GM12878 (cell line): ENCODE results near the gene NARF. TPM values are rescaled to one million over a fixed set of nuclear protein-coding genes. Genes with fewer than 3 reads are reported as not detected.

Experiments used
- ATAC-seq: fragments of 200-7000 bp; cut with Tn5 transposase; 3 replicates; pipeline ENCODE4 v1.9.1; 2020; ENCODE audit warnings: mild to moderate bottlenecking, moderate library complexity
- BruUV-seq: library from RNA; stranded (reverse); fragments of 400-500 nt; replicated peaks from 2 replicates; lab custom pipeline; 2021; lab: Mats Ljungman, UMichigan
- CTCF ChIA-PET: fragments of 300-600 bp; sonication (Branson Sonifier 250); formaldehyde crosslinking; extraction: SDS; loops from one replicate; lab custom pipeline; 2021; ENCODE audit warnings: inconsistent platforms; lab: Yijun Ruan, JAX
- POLR2A ChIA-PET: fragments of 350-600 bp; formaldehyde crosslinking; extraction: SDS; loops from one replicate; lab custom pipeline; 2021; ENCODE audit warnings: inconsistent platforms; lab: Charles Lee
- RAD21 ChIA-PET: fragments of 300-600 bp; sonication (Branson Sonifier 250); formaldehyde crosslinking; loops from one replicate; lab custom pipeline; 2023; ENCODE audit warnings: antibody characterized with exemption; ENCODE audit not compliant: unreplicated experiment; lab: Charles Lee
- SMC1A ChIA-PET: fragments of 300-600 bp; sonication (Branson Sonifier 250); formaldehyde crosslinking; loops from one replicate; lab custom pipeline; 2023; ENCODE audit not compliant: unreplicated experiment, uncharacterized antibody; lab: Charles Lee
- DNase-seq: peaks from one replicate; pipeline ENCODE4 v3.0.0-alpha.2; 2011; ENCODE audit warnings: low read depth, low spot score
- FAIRE-seq: peaks from 3 replicates; lab custom pipeline; 2011; peaks lifted over from hg19 to GRCh38; lab: Jason Lieb, UNC
- H2AFZ ChIP-seq: 2 replicates; pipeline ENCODE4 v1.6.0; 2011; ENCODE audit warnings: low read depth, low read length, control low read depth; ENCODE audit not compliant: control insufficient read depth
- H3K27ac ChIP-seq: 2 replicates; pipeline ENCODE4 v1.5.1; 2011; ENCODE audit warnings: control low read depth; ENCODE audit not compliant: control insufficient read depth, insufficient read depth
- H3K27me3 ChIP-seq, 2 experiments: replicated peaks in 1 of 2; 2 replicates each; pipeline versions ENCODE4 v1.6.0 to v1.6.1; 2011; ENCODE audit warnings: low read length in 1 of 2; ENCODE audit not compliant: control insufficient read depth in 2 of 2, insufficient read depth in 2 of 2
- H3K36me3 ChIP-seq, 2 experiments: 2 replicates each; pipeline ENCODE4 v1.5.1; 2011; ENCODE audit warnings: low read length in 1 of 2; ENCODE audit not compliant: control insufficient read depth in 2 of 2, insufficient read depth in 2 of 2
- H3K4me1 ChIP-seq: 2 replicates; pipeline ENCODE4 v1.6.1; 2011; ENCODE audit warnings: mild to moderate bottlenecking, low read length, moderate library complexity, mixed read lengths; ENCODE audit not compliant: control insufficient read depth, insufficient read depth
- H3K4me2 ChIP-seq: 2 replicates; pipeline ENCODE4 v1.6.0; 2011; ENCODE audit warnings: control low read depth; ENCODE audit not compliant: control insufficient read depth, insufficient read depth
- H3K4me3 ChIP-seq: fragments of 200-600 bp; sonication (generic); 2 replicates; pipeline ENCODE4 v1.5.1; 2016
- H3K79me2 ChIP-seq: 2 replicates; pipeline ENCODE4 v1.6.0; 2011; ENCODE audit warnings: low read length; ENCODE audit not compliant: control insufficient read depth, insufficient read depth
- H3K9ac ChIP-seq: 2 replicates; pipeline ENCODE4 v1.8.0; 2011; ENCODE audit warnings: low read length, control low read depth, mixed read lengths; ENCODE audit not compliant: control insufficient read depth, insufficient read depth
- H3K9me3 ChIP-seq: replicated peaks from 3 replicates; pipeline ENCODE4 v1.5.1; 2011; ENCODE audit warnings: mild to moderate bottlenecking, low read length; ENCODE audit not compliant: control insufficient read depth, insufficient read depth
- H4K20me1 ChIP-seq: 2 replicates; pipeline ENCODE4 v1.6.0; 2011; ENCODE audit not compliant: control insufficient read depth, insufficient read depth
- ATF7 ChIP-seq: fragments of 450-650 bp; IDR thresholded peaks from 2 replicates; pipeline ENCODE4 v1.6.1; 2016; ENCODE audit warnings: low read depth, mild to moderate bottlenecking
- CEBPB ChIP-seq, 2 experiments: fragments of 150-350 bp in 1 of 2; IDR thresholded peaks; 2 replicates each; pipeline ENCODE4 v1.6.1; 2012 to 2014; ENCODE audit warnings: low read depth in 2 of 2, low read length in 2 of 2, borderline replicate concordance in 1 of 2, inconsistent platforms in 1 of 2
- EP300 ChIP-seq, 2 experiments: fragments of 150-350 bp in 1 of 2; IDR thresholded peaks; 2 replicates each; pipeline ENCODE4 v1.6.1; 2011 to 2012; ENCODE audit warnings: low read depth in 2 of 2, low read length in 2 of 2, borderline replicate concordance in 1 of 2, improper control_type of control experiment in 1 of 2, inconsistent platforms in 1 of 2; ENCODE audit not compliant: control insufficient read depth in 1 of 2
- IKZF2 ChIP-seq, 2 experiments: fragments of 450-650 bp; IDR thresholded peaks; 2 replicates each; pipeline ENCODE4 v1.6.1; 2017; ENCODE audit warnings: mild to moderate bottlenecking in 2 of 2, moderate library complexity in 2 of 2
- KDM1A ChIP-seq: fragments of 200-600 bp; sonication (generic); IDR thresholded peaks from 2 replicates; pipeline ENCODE4 v1.6.1; 2016; ENCODE audit warnings: borderline replicate concordance
- MEF2A ChIP-seq: IDR thresholded peaks from 2 replicates; pipeline ENCODE4 v1.6.1; 2011; ENCODE audit warnings: low read depth, mild to moderate bottlenecking, low read length, moderate library complexity; ENCODE audit not compliant: insufficient read depth
- NFYA ChIP-seq: IDR thresholded peaks from 2 replicates; pipeline ENCODE4 v1.6.1; 2011; ENCODE audit warnings: low read depth, mild to moderate bottlenecking, low read length, improper control_type of control experiment, borderline replicate concordance
- NR2C2 ChIP-seq: IDR thresholded peaks from 2 replicates; pipeline ENCODE4 v1.6.1; 2011; ENCODE audit warnings: borderline replicate concordance, low read depth; ENCODE audit not compliant: control insufficient read depth, insufficient read length
- POLR2A ChIP-seq: IDR thresholded peaks from 2 replicates; pipeline ENCODE4 v1.6.1; 2011; ENCODE audit warnings: low read depth, mild to moderate bottlenecking, low read length
- REST ChIP-seq: IDR thresholded peaks from 2 replicates; pipeline ENCODE4 v1.6.1; 2012; ENCODE audit warnings: mild to moderate bottlenecking, low read depth, low read length
- ZBTB4 ChIP-seq: fragments of 450-650 bp; formaldehyde crosslinking; IDR thresholded peaks from 2 replicates; pipeline ENCODE4 v1.4.0; 2022; ENCODE audit warnings: mild to moderate bottlenecking, moderate library complexity
- WGBS: methylation state at CpG from one replicate; pipeline ENCODE4 v1.1.6; 2016; ENCODE audit warnings: low lambda C conversion rate; ENCODE audit not compliant: insufficient replicate concordance, insufficient coverage; ENCODE audit errors: missing lambda C conversion rate; 5-methylcytosine and 5-hydroxymethylcytosine counted together
- in situ Hi-C: fragments of 300-500 bp; cut with MboI; formaldehyde crosslinking; loops from 9 replicates; pipeline ENCODE4 v1.14.3; 2018; ENCODE audit warnings: mixed read lengths
- intact Hi-C: fragments of 100-400 bp; cut with micrococcal nuclease; formaldehyde crosslinking; loops from one replicate; pipeline ENCODE4 v1.14.2; 2022; ENCODE audit not compliant: unreplicated experiment
- polyA plus RNA-seq, 11 experiments: library from polyadenylated mRNA; depleted of rRNA in 4 of 11; unstranded in 6 of 11; stranded (reverse) in 5 of 11; fragments of >200 nt; fragmentation: Nextera tagmentation in 4 of 11; fragmentation: Illumina TruSeq in 1 of 11; extraction: Ambion mirVana in 4 of 11; extraction: Trizol in 1 of 11; gene quantifications; 1 replicate in 1 of 11; 2 replicates in 10 of 11; pipeline versions ENCODE4 v1.2.1 to v1.2.3, GENCODE V29; 2011 to 2016; ENCODE audit warnings: inconsistent platforms in 2 of 11, missing spikeins in 2 of 11, low read depth in 1 of 11
- total RNA-seq, 4 experiments: library from RNA; depleted of rRNA in 3 of 4; stranded (reverse); fragments of >200 nt in 3 of 4; fragmentation: Illumina TruSeq in 1 of 4; extraction: Trizol in 1 of 4; gene quantifications; 2 replicates each; pipeline versions ENCODE4 v1.2.1 to v1.2.3, GENCODE V29; 2013 to 2021
- TF ChIP-seq, protein P1 (sequence below): IDR thresholded peaks from 2 replicates; pipeline ENCODE4 v1.6.1; 2012; ENCODE audit warnings: improper control_type of control experiment, low read depth, low read length; ENCODE audit not compliant: insufficient replicate concordance

The NARF gene
- total and polyA plus RNA-seq, 10 of the 15 experiments (the other 5 are each of a cell fraction or from before 2014, with no cell fraction given), result 16.7 to 126 (median 47.5) TPM

DNA sequence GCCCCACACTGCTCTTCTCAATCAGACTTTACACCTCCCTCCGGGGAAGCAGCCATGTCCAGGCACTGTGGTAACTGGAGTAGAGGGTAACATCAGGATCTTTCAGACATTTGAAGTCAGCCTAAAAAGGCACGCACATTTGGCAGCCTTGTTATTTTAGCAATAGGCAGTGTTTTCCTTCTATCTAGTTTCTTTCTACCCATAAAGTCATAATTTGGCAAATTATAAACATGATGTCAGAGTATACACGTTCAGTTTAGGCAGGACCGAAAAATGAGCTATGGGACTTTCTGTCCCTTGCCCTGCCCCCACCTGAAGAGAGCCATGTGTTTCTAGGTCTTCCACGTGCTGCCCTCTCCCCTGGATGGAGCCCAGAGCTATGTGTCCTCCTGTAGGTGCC, 21.1 kb downstream of the NARF start:
- DNase-seq (no peak), ATAC-seq (no peak), FAIRE-seq (no peak)
- POLR2A ChIA-PET, result no interaction called here
- H3K36me3 ChIP-seq, result peaks cover 29% of the 10 kb centered on the region in 2 experiments
- no peaks in the 10 kb centered on the region for H3K9me3 ChIP-seq
- intact Hi-C loops, result no loop called here
- H3K27ac ChIP-seq, result no peak overlapping the region
- no peaks in the 10 kb centered on the region; the same call in 1 of the 2 replicates for H3K79me2 ChIP-seq
- SMC1A ChIA-PET, result interaction anchor here (1.0 kb wide), 1 partner anchor 75 kb away, joined by 3 read pairs; no protein-coding TSS in a partner anchor
- H4K20me1 ChIP-seq, result 0 out of 2 replicates have a peak, but pooled peaks cover 2% of the 10 kb centered on the region
- H3K4me3 ChIP-seq, result no peak overlapping the region
- in situ Hi-C loops, result no loop called here
- CTCF ChIA-PET, result interaction anchor here (1.2 to 3.1 kb wide), 2 partner anchors 71 to 74 kb away, joined by 5 to 16 read pairs; no protein-coding TSS in a partner anchor
- H3K4me1 ChIP-seq, result no peaks in the 10 kb centered on the region
- RAD21 ChIA-PET, result no interaction called here
- no peak overlapping the region for H3K4me2 ChIP-seq
- no peaks in the 10 kb centered on the region for H3K27me3 ChIP-seq
- no peak overlapping the region for H2AFZ ChIP-seq
- no peak overlapping the region for H3K9ac ChIP-seq
- no TSS peak for BruUV-seq
- WGBS, result 93% methylated on average over 5 of the region's 5 CpGs
- TF ChIP-seq REST (no peak), KDM1A (no peak), NR2C2 (no peak), IKZF2 (IDR thresholded peaks at IDR 0.05) (no peak), POLR2A (no peak), EP300 (IDR thresholded peaks at IDR 0.05; ENCODE audit: borderline replicate concordance in 1 of 2, control insufficient read depth in 1 of 2, low read depth in 2 of 2, low read length in 2 of 2) (no peak), CEBPB (IDR thresholded peaks at IDR 0.05; ENCODE audit: borderline replicate concordance in 1 of 2, low read depth in 2 of 2, low read length in 2 of 2) (no peak), NFYA (no peak), ZBTB4 (CRISPR knock-in tag) (no peak), ATF7 (no peak), MEF2A (no peak)
- TF ChIP-seq, protein P1, sequence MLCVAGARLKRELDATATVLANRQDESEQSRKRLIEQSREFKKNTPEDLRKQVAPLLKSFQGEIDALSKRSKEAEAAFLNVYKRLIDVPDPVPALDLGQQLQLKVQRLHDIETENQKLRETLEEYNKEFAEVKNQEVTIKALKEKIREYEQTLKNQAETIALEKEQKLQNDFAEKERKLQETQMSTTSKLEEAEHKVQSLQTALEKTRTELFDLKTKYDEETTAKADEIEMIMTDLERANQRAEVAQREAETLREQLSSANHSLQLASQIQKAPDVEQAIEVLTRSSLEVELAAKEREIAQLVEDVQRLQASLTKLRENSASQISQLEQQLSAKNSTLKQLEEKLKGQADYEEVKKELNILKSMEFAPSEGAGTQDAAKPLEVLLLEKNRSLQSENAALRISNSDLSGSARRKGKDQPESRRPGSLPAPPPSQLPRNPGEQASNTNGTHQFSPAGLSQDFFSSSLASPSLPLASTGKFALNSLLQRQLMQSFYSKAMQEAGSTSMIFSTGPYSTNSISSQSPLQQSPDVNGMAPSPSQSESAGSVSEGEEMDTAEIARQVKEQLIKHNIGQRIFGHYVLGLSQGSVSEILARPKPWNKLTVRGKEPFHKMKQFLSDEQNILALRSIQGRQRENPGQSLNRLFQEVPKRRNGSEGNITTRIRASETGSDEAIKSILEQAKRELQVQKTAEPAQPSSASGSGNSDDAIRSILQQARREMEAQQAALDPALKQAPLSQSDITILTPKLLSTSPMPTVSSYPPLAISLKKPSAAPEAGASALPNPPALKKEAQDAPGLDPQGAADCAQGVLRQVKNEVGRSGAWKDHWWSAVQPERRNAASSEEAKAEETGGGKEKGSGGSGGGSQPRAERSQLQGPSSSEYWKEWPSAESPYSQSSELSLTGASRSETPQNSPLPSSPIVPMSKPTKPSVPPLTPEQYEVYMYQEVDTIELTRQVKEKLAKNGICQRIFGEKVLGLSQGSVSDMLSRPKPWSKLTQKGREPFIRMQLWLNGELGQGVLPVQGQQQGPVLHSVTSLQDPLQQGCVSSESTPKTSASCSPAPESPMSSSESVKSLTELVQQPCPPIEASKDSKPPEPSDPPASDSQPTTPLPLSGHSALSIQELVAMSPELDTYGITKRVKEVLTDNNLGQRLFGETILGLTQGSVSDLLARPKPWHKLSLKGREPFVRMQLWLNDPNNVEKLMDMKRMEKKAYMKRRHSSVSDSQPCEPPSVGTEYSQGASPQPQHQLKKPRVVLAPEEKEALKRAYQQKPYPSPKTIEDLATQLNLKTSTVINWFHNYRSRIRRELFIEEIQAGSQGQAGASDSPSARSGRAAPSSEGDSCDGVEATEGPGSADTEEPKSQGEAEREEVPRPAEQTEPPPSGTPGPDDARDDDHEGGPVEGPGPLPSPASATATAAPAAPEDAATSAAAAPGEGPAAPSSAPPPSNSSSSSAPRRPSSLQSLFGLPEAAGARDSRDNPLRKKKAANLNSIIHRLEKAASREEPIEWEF, result no peak
